HG03045 (cell line): ENCODE data around the gene LOXL3.
"Not testable (repeated sequence)": the region's sequence is repeated elsewhere in the genome, so short reads cannot be mapped to it uniquely, and the experiment has no call there.

Experiments used
- ATAC-seq: cut with Tn5 transposase; IDR thresholded peaks from one replicate; pipeline ENCODE4 v1.9.1; 2021; ENCODE audit warnings: mild to moderate bottlenecking, moderate library complexity; ENCODE audit not compliant: unreplicated experiment

LOXL3 gene

DNA sequence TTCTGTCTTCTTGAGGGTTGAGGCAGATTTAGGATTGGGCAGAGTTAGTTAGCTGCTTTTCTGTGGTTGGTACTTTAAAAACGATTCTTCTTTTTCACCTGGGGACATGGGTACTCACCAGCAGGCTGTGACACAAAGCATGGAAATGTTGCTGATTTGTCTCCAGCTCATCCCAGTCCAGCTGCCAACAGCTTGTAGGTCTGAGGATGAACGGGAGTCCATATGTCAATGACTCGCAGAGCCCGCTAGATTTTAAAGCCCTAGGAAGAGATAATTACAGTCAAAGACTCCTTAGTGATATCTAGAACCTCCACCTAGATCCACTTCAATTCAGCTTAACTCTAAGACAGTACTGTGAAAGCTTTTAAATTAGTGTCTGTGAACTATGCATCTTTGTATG, 21.6 kb upstream of the LOXL3 start:
- no peak for ATAC-seq

DNA sequence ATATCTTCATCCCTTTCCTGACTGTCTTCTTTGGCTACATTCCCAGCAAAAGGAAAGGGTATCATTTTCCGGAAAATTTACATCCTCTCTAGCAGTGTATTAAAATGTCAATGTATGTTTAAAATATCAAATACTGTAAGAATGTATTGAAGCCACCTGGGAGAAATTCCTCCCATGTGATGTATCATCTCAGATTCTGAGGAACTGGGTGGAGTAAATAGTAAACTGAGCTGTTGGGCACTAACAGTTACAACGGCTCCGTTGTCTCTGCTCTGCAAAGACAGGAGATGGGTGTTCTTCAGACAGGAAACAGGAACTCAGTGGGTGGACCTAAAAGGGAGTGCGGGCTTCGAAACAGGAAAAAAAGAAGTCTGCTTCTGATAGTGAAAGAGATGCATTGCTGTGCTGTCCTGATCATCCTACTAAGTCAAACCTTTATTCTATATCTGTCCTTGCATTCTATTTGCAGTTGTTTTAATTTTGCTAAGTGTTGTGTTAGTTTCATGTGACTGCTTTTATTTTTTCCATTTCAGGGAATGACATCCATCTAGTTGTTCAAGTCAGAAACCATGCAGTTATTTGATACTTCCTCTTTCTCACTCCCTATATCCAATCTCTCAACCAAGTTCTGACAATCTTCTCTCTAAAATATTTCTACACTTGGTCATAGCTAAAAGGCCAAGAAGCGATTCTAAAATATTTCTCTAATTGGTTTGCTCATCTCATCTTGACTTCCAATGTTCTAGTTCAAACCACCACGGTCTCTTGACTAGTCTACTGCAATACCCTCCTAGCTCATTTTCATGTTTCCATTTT, 20.2 kb upstream of the LOXL3 start:
- ATAC-seq, result no peak

DNA sequence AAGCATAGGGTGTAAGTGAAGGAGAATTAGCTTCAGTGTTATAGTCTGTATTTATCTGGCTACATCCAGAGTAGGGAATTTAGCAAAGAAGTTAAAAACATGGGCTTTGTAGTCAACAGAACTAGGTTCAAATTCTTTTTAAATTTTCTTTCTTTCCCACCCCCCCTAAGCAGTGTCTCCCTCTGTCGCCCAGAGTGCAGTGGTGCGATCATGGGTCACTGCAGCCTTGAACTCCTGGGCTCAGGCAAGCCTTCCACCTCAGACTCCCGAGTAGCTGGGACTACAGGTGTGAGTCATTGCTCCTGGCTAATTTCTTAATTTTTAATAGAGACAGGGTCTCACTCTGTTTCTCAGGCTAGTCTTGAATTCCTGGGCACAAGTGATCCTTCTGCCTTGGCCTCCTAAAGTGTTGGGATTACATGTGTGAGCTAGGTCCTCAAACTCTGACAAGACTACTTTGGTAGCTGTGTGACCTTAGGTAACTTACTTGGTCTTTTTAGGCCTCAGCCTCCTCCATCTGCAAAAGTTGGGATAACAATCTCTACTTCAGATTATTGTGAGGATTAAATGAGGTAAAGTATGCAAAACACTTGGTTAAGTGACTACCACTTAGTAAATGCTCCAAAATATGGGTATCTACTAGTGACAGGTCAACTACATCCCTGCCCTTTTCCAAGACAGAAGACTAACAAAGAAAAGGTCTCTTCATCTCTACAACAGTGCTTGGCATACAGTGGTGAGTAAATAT, 18.6 kb upstream of the LOXL3 start:
- ATAC-seq, result no peak

- ATAC-seq, result peak; percentile 60
These were observed 17.3 kb upstream of the LOXL3 start for GRCh38 chr2:74571058-74571457.

GRCh38 chr2:74569686-74570085, 15.9 kb upstream of the LOXL3 start:
- no peak for ATAC-seq

DNA sequence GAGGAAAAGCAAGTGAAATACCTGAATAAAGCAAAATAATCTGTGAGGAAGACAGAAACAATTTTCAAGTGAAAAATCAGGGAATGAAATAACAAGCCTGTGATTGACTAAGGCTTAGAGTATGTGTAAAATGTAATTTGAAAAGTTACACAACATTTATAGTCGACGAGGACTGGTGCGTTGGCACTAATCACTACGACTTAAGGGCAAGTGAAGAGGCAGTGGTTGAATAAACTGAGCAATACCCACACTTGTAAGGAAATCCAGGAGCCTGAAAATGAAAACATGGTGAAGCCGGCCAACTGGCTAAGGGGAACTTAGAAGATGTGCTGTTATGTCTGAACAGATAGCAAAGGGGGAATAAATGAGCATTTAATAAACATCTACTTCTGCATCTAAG, 14.1 kb upstream of the LOXL3 start:
- no peak for ATAC-seq

- ATAC-seq, result no peak
These were observed 13.0 kb upstream of the LOXL3 start for GRCh38 chr2:74566754-74567085.

- ATAC-seq, result no peak
These were observed 12.5 kb upstream of the LOXL3 start for GRCh38 chr2:74566076-74566753.

DNA sequence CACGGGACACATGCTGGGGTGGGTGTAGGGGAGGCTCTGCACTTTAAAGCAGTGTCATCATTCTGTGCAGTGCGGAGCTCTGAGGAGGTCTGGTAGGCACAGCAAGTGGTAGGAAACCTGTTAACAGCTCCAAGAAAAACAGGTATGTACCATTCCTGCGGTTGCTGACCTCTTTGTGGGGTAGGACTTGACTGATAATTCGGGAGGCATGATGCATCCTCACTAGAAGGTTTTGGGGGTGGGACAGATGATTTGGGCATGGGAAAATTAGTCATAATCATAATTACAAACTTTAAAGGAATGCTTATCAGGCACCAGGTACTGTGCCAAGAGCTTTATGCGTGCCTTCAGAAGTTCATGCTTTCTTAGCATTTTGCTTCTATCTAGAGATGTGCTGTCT, 10.5 kb upstream of the LOXL3 start:
- no peak for ATAC-seq

- no peak for ATAC-seq
These were observed 8.5 kb upstream of the LOXL3 start for GRCh38 chr2:74562126-74562775.

DNA sequence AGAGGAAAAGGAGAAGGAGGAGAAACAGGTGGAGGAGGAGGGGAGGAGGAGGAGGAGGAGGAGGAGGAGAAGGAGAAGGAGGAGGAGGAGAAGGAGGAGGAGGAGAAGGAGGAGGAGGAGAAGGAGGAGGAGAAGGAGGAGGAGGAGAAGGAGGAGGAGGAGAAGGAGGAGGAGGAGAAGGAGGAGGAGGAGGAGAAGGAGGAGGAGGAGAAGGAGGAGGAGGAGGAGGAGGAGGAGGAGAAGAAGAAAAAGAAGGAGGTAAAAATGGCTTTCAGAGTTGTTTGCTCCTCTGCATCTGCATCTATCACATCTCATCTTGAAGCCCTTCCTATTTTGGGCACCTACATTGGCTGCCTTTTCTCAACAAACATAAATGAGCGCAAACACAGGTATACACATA, 7.3 kb upstream of the LOXL3 start:
- ATAC-seq, result not testable (repeated sequence)

- ATAC-seq, result no peak
These were observed 6.8 kb upstream of the LOXL3 start for GRCh38 chr2:74560591-74560990.

DNA sequence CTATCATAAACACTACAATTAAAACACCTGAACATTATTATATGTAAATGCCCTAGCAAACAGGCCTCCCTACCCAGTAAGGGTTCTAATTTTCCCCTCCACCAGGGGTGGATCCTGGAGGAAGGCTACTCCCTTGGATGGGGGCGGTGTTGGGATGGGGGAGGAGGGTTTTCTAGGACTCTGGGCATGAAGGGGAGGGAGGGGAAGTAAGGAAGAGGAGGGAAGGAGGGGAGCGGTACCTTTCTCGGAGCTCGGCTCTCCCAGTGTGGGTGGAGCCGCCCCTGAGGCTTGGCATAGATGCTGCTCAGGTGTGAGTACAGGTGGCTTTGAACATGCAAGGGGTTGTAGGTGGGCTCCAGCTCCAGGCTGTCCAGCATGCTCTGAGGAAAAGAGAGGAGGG, 6.2 kb upstream of the LOXL3 start:
- ATAC-seq, result no peak

DNA sequence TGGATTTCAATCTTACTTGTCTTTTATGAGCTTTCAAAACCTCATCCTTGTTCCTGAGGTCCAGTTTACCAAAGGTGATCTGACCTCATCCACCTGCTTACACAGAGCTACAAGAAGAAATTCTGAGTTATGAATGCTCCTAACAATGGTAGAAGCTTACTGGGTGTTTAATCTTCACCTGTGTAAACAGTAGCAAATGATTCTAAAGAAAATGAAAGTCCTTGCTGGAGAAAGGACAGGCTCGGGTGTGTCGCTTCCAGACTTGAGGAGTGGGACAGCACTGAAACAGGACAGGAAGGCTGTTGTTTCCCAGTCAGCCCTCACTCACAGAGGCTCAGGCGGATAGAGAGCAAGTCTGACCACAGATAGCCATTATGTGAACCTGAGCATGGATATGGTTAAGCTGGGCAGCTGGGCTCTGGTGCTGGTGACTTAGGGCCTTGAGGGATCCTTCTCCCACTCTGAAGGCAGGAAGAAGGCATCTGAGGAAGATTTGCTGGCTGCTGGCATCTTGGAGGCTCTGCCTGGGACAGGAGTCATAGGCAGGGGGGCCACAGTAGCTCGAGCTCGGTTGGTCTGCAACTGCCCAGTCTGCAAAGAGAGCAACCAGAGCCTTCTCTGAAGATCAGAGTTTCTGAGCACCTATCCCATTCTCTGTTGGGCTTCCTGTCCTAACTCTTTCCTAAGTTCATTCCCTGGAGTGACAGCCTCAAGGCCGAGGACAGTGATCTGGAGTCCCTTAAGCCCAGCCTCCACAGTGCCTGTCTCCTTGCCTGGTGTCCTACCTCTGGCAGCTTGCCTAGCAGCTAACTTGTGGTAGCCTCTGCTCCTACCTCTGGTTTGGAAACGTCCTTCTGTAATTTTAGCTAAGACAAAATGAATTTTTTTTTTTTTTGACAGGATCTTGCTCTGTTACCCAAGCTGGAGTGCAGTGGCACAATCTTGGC, 4.8 kb upstream of the LOXL3 start:
- ATAC-seq, result no peak

GRCh38 chr2:74556831-74557370, 3.2 kb upstream of the LOXL3 start:
- no peak for ATAC-seq

- ATAC-seq, result no peak
These were observed 2.4 kb upstream of the LOXL3 start for GRCh38 chr2:74556159-74556558.

GRCh38 chr2:74555610-74556103, 1.9 kb upstream of the LOXL3 start:
- ATAC-seq, result no peak

DNA sequence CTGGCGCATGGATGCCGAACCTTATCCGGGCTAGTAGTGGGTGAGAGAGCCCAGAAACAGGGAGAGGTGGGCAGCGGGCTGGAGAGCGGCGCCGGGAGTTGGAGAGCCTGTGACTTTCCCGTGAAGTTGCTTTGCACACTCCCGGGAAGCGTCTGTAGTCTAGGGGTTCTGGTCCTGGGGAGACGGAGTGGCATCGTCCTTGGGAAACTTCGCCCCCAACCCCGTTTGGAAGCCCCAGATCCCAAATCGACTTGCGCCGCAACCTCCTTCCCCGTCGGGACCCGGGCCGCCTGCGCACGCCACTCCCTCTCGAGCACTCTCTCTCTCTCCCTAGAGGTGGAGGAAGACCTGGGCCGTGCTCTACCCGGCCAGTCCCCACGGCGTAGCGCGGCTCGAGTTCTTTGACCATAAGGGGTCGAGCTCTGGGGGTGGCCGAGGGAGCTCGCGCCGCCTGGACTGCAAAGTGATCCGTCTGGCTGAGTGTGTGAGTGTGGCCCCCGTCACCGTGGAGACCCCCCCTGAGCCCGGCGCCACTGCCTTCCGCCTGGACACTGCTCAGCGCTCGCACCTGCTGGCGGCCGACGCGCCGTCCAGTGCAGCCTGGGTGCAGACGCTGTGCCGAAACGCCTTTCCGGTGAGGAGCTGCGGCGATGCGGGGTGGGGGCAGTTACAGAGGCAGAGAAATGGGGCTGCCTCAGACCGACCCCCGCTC, 1.2 kb upstream of the LOXL3 start:
- ATAC-seq, result peak; percentile 41
